GM23338 (cell line): Measurements from ENCODE around the gene SELENOM.

Source experiments
- EZH2 ChIP-seq: fragments of 200-600 bp; sonication (generic); IDR thresholded peaks from one replicate; pipeline ENCODE4 v1.8.0; 2017; ENCODE audit warnings: antibody characterized with exemption, mild to moderate bottlenecking, low read depth; ENCODE audit not compliant: unreplicated experiment
- EZH2phosphoT487 ChIP-seq: fragments of 200-600 bp; sonication (generic); IDR thresholded peaks from one replicate; pipeline ENCODE4 v1.8.1; 2018; ENCODE audit warnings: antibody characterized with exemption; ENCODE audit not compliant: unreplicated experiment
- POLR2AphosphoS5 ChIP-seq: IDR thresholded peaks from 2 replicates; pipeline ENCODE4 v1.6.1; 2016; ENCODE audit warnings: antibody characterized with exemption, low read depth
- ZNF114 ChIP-seq: fragments of 250-450 bp; sonication (Bioruptor Pico); IDR thresholded peaks from 2 replicates; pipeline ENCODE4 v1.5.0; 2020; ENCODE audit warnings: mild to moderate bottlenecking, moderate library complexity
- TF ChIP-seq, protein P1 (sequence below), 2 experiments: fragments of 200-600 bp in 1 of 2; sonication (generic) in 1 of 2; conservative IDR thresholded peaks; 2 replicates each; pipeline versions ENCODE4 v1.5.1 to v1.6.1; 2016 to 2017; ENCODE audit warnings: antibody characterized with exemption in 2 of 2, low read depth in 2 of 2, mild to moderate bottlenecking in 2 of 2, moderate library complexity in 1 of 2
- TF ChIP-seq, protein P2 (sequence below): IDR thresholded peaks from one replicate; pipeline ENCODE4 v1.6.1; 2018; ENCODE audit warnings: antibody characterized with exemption; ENCODE audit not compliant: unreplicated experiment

DNA sequence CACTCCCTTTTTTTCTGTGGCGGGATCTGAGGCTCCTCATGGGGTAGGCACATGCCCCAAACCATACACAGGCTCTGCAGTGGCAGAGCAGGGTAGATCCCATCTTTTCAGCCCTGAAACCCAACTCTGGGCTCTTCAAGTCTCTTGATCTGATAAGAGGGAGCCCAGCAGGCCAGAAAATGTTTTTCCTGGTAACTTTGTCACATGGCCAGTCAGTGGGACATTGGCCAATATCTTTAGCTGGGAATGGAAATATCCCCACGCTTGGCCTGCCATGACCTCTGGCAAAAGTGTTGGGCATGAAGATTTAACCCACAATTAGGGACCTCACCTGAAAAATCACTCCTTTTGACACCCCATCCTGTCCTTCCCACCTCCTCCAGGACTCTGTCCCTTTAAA lies 23.5 kb upstream of the SELENOM start:
- TF ChIP-seq, protein P1, sequence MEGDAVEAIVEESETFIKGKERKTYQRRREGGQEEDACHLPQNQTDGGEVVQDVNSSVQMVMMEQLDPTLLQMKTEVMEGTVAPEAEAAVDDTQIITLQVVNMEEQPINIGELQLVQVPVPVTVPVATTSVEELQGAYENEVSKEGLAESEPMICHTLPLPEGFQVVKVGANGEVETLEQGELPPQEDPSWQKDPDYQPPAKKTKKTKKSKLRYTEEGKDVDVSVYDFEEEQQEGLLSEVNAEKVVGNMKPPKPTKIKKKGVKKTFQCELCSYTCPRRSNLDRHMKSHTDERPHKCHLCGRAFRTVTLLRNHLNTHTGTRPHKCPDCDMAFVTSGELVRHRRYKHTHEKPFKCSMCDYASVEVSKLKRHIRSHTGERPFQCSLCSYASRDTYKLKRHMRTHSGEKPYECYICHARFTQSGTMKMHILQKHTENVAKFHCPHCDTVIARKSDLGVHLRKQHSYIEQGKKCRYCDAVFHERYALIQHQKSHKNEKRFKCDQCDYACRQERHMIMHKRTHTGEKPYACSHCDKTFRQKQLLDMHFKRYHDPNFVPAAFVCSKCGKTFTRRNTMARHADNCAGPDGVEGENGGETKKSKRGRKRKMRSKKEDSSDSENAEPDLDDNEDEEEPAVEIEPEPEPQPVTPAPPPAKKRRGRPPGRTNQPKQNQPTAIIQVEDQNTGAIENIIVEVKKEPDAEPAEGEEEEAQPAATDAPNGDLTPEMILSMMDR (conservative IDR thresholded peaks at IDR 0.05; ENCODE audit: low read depth in 2 of 2) = no peak
- TF ChIP-seq, protein P2, sequence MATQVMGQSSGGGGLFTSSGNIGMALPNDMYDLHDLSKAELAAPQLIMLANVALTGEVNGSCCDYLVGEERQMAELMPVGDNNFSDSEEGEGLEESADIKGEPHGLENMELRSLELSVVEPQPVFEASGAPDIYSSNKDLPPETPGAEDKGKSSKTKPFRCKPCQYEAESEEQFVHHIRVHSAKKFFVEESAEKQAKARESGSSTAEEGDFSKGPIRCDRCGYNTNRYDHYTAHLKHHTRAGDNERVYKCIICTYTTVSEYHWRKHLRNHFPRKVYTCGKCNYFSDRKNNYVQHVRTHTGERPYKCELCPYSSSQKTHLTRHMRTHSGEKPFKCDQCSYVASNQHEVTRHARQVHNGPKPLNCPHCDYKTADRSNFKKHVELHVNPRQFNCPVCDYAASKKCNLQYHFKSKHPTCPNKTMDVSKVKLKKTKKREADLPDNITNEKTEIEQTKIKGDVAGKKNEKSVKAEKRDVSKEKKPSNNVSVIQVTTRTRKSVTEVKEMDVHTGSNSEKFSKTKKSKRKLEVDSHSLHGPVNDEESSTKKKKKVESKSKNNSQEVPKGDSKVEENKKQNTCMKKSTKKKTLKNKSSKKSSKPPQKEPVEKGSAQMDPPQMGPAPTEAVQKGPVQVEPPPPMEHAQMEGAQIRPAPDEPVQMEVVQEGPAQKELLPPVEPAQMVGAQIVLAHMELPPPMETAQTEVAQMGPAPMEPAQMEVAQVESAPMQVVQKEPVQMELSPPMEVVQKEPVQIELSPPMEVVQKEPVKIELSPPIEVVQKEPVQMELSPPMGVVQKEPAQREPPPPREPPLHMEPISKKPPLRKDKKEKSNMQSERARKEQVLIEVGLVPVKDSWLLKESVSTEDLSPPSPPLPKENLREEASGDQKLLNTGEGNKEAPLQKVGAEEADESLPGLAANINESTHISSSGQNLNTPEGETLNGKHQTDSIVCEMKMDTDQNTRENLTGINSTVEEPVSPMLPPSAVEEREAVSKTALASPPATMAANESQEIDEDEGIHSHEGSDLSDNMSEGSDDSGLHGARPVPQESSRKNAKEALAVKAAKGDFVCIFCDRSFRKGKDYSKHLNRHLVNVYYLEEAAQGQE = no peak
- TF ChIP-seq POLR2AphosphoS5 (no peak), EZH2 (no peak), EZH2phosphoT487 (no peak), ZNF114 (CRISPR knock-in tag) (no peak)
